A204.1 (cell line): ENCODE data around the gene CCDC12.

Experiments used
- FAIRE-seq: peaks from 2 replicates; lab custom pipeline; 2012; peaks lifted over from hg19 to GRCh38; lab: Jason Lieb, UNC

Gene CCDC12

DNA sequence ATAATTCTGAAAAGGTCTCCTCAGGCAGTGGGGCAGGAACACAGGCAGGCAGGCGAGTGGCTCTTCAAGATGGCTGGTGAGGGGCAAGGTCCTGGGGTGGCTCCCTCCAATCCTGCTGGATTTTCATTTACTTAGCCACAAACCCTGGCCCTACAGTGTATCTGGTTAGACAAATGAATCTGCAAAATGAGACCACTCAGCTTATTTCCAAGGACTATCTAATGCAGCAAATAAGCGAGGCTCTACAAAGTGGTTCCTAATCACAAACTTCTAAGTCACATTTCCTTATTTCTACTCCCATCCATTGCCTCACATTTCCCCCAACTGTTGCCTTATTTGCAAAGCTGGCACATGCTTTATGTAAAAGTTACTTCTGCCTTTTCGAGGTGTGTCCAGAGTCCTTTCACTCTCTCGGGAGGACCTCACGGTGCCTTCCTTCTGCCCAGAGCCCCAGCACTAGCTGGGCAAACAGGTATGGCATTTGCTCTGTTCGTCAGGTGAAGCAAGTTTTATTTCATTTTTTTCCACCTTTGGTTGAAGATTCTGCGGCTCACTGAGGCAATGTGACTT is 40.5 kb downstream of the CCDC12 start:
- FAIRE-seq, result no peak

DNA sequence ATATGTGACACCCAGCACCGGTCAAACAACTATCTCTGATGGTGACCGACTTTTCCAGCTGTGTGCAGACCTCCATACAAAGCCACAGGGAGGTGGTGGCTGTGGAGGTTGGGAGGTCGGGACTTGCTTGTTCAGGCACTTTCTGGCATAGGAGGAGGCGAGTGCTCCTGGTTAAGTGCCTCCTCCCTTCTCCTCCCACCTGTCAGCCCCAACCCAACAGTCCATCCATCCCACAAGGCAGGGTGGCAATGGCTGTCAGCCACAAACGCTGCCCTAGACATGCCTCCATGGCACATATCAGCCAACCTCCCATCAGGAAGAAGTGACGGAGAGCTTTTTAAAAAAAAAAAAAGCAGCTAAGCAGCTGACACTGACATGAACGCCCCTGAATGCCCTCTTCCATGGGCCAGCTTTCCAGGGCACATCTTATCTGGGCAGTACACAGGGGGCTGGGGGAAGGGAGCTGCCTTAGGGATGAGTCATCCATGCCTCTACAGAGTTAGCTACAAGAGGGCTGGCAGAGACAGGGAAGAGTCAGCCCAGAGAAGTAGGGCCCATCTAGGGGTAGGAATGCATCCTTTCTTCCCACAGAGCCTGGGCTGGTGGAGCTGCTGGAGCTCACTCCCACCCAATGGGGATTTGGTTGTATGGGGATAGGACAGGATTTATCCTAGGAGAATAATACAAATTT is 41.2 kb downstream of the CCDC12 start:
- FAIRE-seq, result no peak

DNA sequence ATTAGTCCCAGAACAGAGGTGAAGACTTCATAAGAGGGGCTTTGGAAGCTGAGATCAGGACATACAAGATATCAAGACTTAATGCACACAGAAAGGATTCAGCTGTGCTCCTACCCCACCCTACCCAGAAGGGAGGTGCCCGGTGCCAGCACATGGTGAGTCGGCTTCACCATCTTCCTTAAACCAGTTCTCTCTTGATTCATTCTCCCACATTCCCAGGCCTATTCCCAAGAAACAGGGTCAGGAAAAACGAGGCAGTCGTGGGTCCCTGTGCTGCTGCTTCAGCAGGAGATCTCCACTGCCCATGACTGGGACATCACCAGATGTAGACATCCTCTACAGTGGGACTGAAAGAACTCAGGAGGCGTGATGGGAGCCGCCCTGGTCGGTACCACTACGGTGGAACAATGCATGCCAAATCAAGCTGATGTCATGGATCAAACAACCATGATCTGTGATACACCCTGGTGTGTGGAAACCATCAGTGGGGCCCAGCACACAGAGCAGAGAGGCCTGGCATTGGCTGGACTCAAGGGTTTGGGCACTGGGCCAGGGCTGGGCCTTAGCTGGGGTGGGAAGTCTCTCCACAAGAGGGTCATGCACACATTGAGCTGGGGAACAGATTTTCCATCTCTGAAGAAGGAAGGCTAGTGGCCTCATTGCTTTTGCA is 41.9 kb downstream of the CCDC12 start:
- FAIRE-seq, result no peak

DNA sequence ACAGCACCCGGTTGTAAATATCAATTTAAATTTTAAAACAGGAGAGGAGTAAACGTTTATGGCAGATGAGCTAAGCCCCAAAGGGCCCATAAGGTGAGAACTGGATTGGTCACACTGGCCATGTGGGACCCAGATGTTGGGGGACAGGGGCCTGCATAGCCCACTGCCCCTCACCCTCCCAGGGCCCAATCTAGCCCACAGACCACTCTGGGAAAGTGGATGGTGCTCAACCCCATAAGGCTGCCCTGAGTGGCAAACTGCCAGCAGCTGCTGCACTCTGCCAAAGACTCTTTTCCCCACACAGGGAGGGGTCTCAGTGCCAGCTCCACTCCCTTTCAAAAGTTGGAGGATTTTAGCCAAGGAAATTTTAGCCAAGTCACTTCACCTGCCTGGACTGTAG is 42.5 kb downstream of the CCDC12 start:
- no peak for FAIRE-seq

DNA sequence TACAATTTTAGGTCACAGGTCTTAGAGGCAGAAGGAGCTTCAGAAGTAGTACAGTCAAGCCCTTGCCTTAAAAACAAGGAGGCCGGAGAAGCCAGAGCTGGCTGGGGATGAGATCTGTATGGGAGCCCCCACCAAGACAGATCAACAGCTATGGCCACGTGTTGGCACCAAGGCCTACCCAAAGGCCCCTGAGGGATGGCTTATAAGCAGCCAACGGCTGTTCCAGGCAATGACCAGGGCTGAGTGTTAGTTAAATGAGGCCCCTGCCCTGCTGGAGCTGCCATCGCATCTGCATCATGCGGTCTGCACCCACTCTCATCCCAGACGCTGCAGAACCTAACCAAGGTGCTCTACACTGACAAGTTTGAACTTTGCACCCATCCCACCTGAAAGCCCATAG is 43.3 kb downstream of the CCDC12 start:
- no peak for FAIRE-seq

DNA sequence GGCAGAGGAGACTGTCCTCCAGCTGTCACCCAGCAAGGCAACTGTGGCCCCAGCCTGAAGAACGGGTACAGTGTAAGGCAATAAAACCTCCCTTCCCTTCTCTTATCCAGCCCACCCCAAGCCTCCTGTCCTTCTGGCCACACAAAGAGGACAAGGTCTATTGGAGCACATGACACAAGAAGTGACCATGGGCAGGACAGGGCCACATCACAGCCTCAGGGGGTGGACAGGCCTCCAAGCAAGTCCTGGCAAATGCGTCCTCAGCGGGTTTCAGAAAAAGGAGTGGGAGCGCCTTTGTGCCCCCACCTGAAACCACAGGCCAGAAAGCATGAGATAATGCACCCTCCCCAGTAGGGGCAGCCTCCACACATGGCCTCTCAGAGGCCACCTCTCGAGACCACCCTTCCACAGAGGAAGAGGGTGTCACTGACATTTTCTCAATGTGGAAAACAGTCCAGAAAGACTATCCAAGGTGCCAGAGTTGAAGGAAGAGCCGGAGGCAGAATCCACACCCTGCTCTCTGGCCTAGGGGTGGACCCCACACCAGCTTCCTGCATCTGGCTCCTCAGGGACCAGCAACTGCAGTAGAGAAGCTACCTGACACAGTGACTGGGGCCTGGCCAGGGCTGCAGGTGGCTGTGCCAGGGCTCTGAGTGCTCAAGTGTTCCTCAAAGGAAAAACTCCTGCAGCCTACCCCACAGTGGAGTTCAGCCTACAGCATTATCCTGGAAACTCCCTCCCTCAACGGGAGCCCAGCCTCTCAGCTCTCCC is 43.9 kb downstream of the CCDC12 start:
- FAIRE-seq, result no peak

DNA sequence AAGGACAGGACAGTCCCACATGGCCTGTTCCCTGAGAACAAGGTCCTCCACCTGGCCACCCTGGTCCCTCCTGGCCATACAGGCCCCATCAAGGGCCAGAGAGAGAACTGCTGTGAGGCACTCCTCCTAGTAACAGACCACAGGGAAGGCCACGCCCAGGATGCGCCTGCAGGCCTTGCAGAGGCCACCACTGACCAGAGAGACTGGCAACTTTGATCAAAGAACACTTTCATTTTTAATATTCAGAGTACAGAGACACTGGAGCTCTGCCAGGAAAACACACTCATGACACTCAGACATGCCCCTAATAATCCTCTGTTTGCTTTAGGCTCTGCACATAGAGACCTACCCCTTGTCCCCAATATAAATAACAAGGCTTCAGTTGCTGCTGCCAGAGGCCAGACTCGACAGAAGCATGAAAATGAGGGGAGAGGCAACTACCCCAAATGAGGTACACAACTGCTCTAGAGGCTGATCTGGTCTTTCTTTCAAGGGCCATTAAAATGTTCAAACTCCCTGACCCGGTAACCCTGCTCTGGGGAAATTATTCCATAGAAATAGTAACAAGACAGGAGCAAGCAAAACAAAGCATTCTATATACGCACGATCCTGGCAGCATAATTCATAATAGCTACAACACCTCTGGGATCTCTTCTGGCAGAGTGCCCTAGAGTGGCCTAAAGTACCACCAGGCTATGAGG is 44.8 kb downstream of the CCDC12 start:
- no peak for FAIRE-seq

DNA sequence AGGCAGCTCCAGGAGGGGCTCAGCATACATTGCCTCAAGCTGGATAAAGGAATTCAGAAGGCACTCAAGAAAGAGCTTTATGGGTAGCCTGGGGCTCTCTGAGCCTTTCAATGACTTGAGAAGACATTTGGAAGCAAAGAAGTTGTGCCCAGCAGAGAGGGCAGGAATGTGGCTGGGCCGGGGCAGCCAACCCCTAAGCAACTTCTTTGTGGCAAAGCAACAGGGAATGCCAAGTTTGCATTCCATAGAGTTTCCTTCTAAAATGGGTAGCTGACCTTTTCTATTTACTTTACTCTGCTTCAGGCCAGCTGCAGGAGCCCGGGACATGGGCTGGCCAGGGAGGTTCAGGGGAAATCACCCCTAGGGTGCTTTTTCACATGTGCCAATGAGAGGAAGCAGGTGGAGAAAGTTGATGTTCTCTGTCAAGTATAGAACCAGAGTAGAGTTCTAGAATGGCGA is 45.6 kb downstream of the CCDC12 start:
- FAIRE-seq, result no peak

DNA sequence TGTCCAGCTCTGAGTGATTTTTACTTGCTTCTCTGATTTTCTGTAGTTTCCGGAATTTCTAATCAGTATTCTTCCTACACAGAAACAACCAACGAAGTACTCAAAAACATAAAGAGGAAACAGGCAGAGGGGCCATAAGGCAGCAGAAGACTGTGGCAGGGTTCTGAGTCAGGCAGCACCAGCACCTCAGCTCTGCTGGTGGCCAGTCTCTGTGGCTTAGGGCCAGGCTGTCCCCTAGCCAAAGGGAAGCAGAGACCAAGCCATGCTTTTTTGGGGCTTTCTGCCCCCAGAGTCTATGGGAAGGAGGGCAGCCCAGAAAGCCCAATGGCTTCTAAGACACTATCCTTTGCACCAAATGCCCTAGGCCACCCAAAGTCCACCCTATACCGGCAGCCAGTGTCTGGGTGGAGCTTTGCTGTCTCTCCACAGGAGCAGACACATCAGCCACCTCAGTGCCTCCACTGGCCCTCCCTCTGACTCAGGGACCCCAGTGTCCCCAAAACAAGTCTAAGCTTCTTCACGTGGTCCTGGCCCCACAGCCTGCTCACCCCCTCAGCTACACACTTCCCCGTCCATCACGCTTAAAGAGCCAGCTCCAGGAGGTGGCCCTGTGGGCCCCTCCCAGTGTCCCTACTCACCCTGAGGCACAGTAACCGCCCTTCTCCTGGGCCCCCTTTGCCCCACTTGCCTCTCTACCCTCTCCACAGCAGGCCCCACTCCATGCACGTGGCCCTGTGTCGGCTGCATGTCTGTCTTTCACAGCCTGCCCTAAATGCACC is 46.2 kb downstream of the CCDC12 start:
- FAIRE-seq, result no peak

DNA sequence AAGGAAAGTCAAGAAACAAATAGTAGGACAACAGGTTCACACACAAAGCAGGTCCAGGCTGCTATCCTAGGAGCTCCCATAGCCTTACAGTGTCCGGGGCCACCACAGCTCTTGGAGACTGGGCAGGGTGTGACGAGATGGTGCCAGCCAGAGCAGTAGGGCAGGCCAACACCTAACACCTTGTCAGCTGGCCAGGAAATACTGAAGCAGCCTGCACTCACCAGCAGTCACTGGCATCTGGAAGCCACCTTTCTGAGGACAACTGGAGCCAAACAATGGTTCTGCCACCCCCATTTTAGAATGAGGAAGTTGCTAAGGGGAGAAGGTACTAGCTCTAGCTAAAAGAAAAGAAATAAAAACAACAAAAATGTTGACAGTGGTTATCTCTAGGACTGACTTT is 47.2 kb downstream of the CCDC12 start:
- no peak for FAIRE-seq

DNA sequence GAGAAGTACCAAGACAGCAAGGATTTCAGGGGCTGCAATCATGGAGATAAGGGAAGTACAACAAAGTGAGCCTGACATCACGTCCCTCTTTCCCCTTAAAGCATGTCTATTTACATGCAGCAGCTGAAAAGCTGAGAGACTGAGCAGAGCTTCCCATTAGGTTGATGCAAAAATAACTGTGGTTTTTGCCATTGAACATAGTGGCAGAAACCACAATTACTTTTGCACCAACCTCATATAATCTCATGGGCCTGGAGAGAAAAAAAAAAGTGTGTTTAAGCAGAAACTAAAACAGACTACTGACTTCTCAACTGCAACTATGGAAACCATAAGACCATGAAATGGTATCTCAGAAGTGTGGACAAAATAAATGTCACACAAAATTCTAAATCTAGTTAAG is 48.3 kb downstream of the CCDC12 start:
- no peak for FAIRE-seq

DNA sequence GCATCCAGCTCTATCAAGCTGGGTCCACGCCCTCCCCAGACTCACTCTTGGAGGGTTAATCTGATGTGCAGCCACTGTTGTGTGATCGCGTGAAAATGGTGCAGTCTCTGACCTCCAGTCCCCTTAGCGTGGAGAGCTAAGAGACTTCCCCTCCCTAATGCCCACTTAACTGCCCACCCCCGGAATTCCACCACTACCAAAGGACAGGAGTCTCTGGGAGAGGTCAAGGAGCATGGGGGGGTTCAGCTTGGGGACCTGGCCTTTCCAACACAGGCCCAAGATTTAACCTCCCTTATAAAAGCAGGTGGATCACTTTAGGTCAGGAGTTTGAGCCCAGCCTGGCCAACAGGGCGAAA is 48.8 kb downstream of the CCDC12 start:
- no peak for FAIRE-seq

DNA sequence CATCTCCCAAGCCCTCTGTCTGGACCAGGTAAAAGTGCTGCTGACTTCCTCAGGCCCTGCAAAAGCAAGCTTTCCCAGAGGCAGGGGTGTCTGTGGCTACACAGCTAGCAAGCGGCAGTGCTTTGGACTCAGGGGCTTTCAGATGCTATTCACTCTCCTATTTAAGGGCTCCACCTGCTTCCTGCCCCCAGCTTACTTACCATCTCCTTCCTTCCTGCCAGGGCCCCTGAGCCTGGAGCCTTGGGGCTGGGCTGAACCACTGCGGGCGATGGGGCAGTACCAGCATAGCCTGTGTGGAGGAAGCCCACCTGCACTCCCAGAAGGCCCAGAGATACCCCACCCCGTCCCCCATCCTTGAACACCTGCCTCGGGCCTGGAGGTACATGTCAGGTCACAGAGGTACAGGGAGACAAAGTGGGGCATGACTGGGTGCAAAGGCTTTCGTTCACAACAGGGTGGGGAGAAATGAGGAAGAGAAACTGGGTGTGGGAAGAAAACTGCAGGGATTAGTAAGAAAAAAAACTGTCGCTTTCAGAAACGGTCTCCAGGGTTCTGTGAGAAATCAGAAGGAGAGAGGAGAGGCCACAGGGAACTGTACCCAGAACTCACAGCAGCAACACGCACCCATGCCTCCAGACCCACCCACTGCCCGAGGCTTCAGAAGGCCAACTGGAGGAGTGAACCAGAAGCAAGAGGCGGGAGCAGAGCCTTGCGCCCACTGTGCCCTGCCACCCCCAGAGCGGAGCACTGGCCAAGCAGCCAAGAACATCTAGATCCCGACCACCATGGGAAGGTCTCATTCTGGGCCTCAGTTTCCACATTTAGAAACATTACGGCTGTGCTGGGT is 49.5 kb downstream of the CCDC12 start:
- no peak for FAIRE-seq

DNA sequence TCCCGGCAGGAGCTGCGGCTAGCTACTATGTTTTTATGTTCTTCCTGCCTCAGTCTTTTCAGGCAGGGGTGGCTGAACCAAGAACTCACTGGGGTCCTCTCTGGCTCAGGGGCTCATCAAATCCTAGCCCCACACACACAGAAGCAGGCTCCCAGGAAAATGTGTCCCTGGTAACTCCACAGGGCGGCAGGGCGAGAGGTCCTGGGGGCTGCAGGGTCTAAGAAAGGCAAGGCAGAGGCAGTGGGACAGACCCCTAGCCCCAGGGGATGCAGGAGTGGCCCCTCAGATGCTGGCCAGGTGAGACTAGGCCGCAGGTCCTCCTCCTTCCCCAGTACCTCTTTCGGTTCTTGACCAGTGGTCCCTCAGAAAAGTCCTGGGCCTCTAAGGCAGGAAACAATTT is 50.1 kb downstream of the CCDC12 start:
- FAIRE-seq, result no peak

DNA sequence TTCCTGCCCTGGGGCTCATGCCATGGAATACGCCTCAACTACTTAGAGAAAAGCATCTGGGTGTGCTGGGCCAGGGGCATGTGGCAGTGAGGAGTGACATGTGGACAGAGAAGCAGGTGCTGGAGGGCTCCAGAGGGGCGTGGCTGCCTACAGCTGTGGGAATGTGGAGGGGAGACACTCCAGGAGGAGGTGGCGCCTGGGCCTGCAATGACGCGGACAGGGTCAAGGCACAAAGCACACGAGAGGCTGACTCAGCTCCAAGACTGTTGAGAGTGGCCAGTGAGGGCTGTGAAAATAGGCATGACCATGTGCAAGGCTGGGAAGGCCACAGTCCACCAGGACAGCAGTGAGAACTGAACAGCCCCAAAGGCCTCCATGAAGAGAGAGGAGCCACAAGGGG is 50.5 kb downstream of the CCDC12 start:
- FAIRE-seq, result no peak

DNA sequence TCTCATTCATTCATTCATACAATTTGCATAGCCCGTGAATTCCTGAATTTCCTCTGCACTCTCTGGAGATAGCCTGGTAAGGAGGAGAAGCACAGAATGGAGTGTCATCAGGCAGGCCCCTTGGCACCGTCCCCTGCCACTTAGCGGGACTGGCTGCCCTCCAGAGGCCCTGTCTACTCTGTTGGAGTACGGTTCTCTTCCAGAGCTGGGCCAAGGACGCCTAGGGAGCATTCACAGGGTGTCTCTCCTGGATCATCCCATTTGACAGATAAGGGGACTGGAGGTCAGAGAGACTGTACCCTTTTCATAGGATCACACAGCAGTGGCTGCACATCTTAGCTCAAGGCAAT is 51.0 kb downstream of the CCDC12 start:
- FAIRE-seq, result no peak

DNA sequence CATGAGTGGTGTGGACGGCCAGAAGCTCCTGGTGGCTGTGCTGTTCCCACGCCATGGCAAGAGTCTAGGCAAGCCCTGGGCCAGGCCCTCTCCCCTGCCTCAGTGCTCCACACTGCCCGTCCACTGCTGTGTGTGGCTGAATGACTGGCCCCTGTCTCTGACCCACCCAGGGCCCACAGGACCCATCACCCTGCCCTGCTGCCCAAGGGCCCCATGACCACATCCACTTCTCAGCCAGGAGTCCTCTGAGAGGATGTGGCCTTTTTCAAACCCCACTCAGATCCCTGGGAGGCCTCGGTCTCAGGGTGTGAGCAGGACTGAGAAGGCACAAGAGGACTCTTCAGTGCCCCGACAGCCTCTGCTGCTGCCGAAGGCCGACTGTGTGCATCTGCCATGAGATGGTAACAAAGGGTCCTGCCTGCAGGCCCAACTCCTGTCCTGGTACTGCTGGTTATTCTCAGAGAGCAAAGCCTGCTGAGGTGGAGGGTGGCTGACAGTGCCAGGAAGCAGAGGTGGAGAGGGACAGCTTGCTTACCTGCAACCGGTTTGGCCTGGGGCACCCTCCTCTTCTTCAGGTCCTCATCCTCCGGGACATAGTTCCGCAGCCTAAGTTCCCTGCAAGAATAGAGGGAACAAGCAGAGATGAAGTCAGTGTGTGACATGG is 51.5 kb downstream of the CCDC12 start:
- FAIRE-seq, result no peak

DNA sequence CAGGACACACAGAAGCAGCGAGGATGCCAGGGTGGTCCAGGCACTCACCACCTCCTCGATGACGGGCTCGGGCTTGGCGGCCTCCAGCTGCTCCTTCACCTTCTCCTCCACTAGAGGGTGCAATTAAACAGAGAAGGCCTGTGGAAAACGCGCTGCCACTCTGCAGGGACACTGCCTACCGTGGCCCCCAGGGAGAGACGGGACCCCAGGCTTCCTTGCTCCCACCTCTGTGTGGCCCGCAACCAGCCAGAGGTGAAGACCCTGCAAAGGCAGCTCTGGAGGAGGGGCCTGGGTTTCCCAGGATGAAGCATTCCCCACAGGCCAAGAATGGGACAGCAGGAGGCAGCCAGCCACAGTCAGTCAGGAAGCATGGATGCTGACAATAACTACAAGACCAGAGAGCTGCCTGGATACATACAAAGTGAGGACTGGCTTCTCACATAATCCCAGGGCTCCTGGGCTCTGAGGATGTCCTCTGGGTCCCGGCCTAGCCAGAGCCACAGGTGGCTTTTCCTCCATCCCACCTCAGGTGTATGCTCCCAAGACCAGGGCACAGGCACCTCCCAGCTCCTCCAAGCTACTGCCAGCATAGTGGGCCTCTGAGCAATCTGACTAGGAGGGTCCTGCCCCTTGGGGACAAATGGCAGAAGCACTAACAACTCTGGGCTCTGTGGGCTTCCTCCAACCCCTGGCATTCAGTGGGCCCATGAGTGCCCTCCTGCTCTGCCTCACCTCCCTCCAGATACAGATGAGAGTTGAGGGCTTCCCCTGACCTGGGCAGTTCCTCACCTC is 52.8 kb downstream of the CCDC12 start:
- FAIRE-seq, result no peak

DNA sequence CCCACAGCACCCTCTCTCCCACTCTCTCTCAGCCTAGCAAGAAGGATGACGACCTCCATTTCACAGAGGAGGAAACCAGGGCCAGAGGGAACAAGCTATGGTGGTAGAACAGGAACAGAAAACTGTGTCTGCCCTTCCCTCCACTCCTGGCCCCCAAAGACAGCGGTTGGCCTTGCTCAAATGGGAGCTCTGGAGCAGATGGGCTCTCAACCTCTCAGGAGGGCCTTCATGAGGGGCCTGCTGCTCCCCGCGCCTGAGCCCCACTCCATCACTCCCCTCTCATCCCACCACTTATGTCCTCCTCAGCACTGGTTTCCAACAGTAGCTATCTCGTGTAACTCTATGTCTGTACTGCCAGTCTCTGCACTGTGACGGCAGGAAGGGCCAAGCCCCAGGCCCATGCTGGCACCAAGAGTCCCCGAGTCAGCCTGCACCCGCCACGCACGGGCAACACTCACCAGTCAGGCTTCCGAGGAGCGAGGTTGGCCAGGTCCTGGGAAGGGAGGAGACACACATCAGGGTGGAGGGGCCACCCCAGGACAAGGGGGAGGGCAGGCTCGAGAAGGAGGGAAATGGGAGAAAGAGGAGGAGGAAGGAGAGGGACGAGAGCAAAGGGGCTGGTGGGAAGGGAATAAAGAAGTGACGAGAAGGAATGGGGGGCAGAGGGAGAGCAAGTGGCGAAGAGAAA is 53.5 kb downstream of the CCDC12 start:
- no peak for FAIRE-seq
